Neural crest cell (in vitro differentiated cells): ENCODE results near the gene CLHC1. TPM values are rescaled to one million over a fixed set of nuclear protein-coding genes. Genes with fewer than 3 reads are reported as not detected.
"Not testable (repeated sequence)": the region's sequence is repeated elsewhere in the genome, so short reads cannot be mapped to it uniquely, and the experiment has no call there.

Experiments
- DNase-seq: peaks from one replicate; pipeline ENCODE4 v3.0.0; 2021; ENCODE audit warnings: low read depth, mixed read lengths, low spot score
- H3K27ac Mint-ChIP-seq: one replicate; pipeline ENCODE4 v1.8.0; 2021; ENCODE audit warnings: mild to moderate bottlenecking, mixed read lengths; ENCODE audit not compliant: unreplicated experiment
- H3K27me3 Mint-ChIP-seq: 2 replicates; pipeline ENCODE4 v1.8.0; 2021; ENCODE audit warnings: low read depth, mild to moderate bottlenecking, mixed read lengths
- H3K36me3 Mint-ChIP-seq: 2 replicates; pipeline ENCODE4 v1.8.0; 2021; ENCODE audit warnings: low read depth, mild to moderate bottlenecking, mixed read lengths
- H3K4me1 Mint-ChIP-seq: 2 replicates; pipeline ENCODE4 v1.8.0; 2021; ENCODE audit warnings: mixed read lengths
- H3K4me3 Mint-ChIP-seq: one replicate; pipeline ENCODE4 v1.8.0; 2021; ENCODE audit warnings: mild to moderate bottlenecking, mixed read lengths
- H3K9me3 Mint-ChIP-seq: 2 replicates; pipeline ENCODE4 v1.8.0; 2021; ENCODE audit warnings: mixed read lengths
- long read RNA-seq: library from polyadenylated mRNA; unstranded; transcript quantifications from one replicate; pipeline ENCODE4 v2.0.0, GENCODE V29; 2020
- total RNA-seq: library from RNA; stranded (reverse); gene quantifications from 2 replicates; pipeline ENCODE4 v1.2.1, GENCODE V29; 2021
- TF ChIP-seq, protein P1 (sequence below): fragments of 200-600 bp; sonication (generic); conservative IDR thresholded peaks from 2 replicates; pipeline ENCODE4 v1.5.0; 2021; ENCODE audit warnings: antibody characterized with exemption, mild to moderate bottlenecking

The CLHC1 gene
- 22.5 and 23.0 TPM in 2 replicates for total RNA-seq
- long read RNA-seq, partial matches to known transcripts, result 1 of 13 reads
- long read RNA-seq, other reads (novel, unspliced or antisense), result 12 of 13 reads

DNA sequence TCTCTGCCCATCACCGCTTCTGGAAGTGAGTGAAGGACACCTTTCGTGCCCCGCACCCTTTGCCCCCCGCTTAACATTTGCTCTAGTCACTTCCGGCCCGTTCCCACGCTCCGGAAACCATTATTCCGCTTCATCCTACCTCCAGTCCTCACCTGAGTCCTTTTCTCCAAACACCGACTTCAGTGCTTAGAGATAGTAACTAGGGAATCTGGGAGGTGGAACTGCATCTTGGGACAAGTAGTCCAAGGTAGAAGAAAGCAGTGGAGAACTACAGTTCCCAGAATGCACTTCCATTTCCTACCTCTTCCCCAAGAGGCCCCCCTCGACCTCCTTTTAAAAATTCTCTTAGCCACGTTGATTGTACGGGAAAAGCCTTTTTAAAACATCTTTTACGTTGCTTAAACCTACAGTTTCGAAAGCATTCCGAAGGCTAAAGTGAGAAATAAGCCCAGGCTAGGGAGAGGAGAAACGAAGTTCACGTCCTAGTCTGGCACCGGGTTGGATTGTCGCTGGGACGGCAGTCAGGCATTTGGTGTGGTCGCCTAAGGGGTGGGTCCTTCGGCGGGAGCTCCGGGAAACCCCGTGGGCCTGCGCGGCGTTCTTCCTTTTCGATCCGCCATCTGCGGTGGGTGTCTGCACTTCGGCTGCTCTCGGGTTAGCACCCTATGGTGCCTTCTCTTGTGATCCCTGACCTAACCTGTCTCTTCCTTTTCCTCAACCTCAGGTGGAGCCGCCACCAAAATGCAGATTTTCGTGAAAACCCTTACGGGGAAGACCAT lies at the start of gene CLHC1, which contains the start of gene RPS27A:
TSS of gene CLHC1 (minus strand) at position 210 of the 779 bp plus-strand sequence. CDS start 9,882 bp downstream, outside the sequence.
TSS of gene RPS27A (plus strand) at position 605 of the 779 bp plus-strand sequence. CDS start at position 742, 137 bp downstream.
- Mint-ChIP-seq H3K27me3 (no peaks in the 10 kb centered on the region), H3K36me3 (peaks cover 12% of the 10 kb centered on the region), H3K27ac (peak within 1 kb of the TSS; percentile 97), H3K4me1 (peaks cover 54% of the 10 kb centered on the region), H3K9me3 (no peaks in the 10 kb centered on the region), H3K4me3 (peak within 1 kb of the TSS; percentile 95)
- peak; percentile 97 for DNase-seq
- TF ChIP-seq, protein P1, sequence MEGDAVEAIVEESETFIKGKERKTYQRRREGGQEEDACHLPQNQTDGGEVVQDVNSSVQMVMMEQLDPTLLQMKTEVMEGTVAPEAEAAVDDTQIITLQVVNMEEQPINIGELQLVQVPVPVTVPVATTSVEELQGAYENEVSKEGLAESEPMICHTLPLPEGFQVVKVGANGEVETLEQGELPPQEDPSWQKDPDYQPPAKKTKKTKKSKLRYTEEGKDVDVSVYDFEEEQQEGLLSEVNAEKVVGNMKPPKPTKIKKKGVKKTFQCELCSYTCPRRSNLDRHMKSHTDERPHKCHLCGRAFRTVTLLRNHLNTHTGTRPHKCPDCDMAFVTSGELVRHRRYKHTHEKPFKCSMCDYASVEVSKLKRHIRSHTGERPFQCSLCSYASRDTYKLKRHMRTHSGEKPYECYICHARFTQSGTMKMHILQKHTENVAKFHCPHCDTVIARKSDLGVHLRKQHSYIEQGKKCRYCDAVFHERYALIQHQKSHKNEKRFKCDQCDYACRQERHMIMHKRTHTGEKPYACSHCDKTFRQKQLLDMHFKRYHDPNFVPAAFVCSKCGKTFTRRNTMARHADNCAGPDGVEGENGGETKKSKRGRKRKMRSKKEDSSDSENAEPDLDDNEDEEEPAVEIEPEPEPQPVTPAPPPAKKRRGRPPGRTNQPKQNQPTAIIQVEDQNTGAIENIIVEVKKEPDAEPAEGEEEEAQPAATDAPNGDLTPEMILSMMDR, result no peak

DNA sequence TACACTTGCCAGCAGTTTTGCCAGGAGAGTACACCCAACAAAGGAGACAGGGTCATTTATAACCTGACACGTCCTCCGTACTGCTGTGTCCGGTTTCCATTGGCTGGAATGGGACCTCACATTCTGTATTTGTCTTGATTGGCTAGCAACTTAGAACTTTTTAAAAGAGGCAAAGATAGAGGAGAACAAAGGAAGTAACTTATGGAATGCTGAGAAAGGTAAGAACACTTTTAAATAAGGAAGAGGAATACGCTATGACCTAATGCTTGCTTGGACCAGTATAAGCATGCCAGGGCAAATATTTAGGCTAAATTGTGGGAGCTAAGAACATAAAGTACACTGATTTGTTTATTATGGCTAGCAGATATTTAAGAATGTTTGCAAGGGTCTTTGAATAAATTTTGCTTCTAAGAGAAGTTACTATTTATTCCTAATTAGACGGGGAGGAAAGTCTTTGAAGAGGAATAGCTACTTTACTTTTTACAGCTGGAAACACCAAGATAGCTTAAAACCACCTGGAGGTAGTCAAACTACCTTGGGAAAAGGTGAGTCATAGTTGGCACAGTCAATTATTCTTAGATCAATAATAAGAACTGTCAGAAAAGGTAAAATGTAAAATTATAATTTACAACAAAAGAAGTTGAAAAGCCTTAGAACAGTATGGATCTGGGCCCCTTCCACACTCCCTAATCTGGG lies 48.9 kb upstream of the CLHC1 start:
- not testable (repeated sequence) for H3K27ac Mint-ChIP-seq, DNase-seq, H3K36me3 Mint-ChIP-seq, H3K9me3 Mint-ChIP-seq
- Mint-ChIP-seq H3K4me3 (peak overlapping the region; percentile 82), H3K27me3 (peaks cover 17% of the 10 kb centered on the region), H3K4me1 (peaks cover 33% of the 10 kb centered on the region)

DNA sequence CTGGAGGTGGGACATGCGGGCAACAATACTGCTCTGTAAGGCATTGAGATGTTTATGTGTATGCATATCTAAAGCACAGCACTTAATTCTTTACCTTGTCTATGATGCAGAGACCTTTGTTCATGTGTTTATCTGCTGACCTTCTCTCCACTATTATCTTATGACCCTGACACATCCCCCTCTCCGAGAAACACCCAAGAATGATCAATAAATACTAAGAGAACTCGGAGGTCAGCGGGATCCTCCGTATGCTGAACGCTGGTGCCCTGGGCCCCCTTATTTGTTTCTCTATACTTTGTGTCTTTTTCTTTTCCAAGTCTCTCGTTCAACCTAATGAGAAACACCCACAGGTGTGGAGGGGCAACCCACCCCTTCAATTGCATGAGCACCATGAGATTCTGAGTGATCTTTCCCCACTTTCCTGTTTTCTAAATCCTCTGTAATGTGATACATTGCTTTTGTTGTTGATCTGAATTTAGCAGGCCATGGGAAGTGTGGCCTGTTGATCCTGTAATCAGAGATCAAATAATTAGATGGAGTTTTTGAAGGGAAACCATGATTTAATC lies 47.8 kb upstream of the CLHC1 start:
- Mint-ChIP-seq H3K4me3 (peak overlapping the region; percentile 38), H3K27me3 (peaks cover 17% of the 10 kb centered on the region), H3K4me1 (peaks cover 33% of the 10 kb centered on the region)
- not testable (repeated sequence) for DNase-seq, H3K27ac Mint-ChIP-seq, H3K9me3 Mint-ChIP-seq, H3K36me3 Mint-ChIP-seq

DNA sequence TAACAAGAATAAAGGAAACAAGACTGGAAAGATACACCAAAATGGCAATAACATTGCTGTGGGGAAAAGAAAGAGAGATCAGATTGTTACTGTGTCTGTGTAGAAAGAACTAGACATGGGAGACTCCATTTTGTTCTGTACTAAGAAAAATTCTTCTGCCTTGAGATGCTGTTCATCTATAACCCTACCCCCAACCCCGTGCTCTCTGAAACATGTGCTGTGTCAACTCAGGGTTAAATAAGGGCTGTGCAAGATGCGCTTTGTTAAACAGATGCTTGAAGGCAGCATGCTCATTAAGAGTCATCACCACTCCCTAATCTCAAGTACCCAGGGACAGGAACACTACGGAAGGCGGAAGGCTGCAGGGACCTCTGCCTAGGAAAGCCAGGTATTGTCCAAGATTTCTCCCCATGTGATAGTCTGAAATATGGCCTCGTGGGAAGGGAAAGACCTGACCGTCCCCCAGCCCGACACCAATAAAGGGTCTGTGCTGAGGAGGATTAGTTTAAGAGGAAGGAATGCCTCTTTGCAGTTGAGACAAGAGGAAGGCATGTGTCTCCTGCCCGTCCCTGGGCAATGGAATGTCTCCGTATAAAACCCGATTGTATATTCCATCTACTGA lies 47.2 kb upstream of the CLHC1 start:
- DNase-seq, H3K27ac Mint-ChIP-seq, H3K36me3 Mint-ChIP-seq, H3K9me3 Mint-ChIP-seq: not testable (repeated sequence)
- peaks cover 33% of the 10 kb centered on the region for H3K4me1 Mint-ChIP-seq
- H3K4me3 Mint-ChIP-seq, result peak overlapping the region; percentile 38
- H3K27me3 Mint-ChIP-seq, result peaks cover 17% of the 10 kb centered on the region

DNA sequence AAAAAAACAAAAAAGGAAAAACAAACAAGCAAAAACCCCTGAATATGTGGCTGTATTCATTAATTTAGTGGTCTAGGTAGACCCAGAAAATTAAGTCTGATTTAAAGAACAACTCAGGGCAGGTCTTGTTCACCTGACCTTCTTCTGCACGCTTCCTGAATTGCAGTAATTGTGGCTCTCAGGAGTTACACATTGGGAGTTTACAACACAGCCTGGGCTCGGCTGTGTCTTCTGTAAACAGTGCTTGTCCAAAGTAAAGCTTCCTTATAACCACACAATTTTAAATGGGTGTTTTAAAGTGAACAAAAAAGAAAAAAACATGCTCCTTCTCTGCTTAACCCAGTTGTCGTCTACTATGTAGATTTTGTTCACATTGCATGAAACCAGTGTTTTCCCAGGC lies 45.2 kb upstream of the CLHC1 start:
- H3K4me1 Mint-ChIP-seq, result peaks cover 26% of the 10 kb centered on the region
- H3K27me3 Mint-ChIP-seq, result peaks cover 17% of the 10 kb centered on the region
- H3K27ac Mint-ChIP-seq, result no peak overlapping the region
- TF ChIP-seq, protein P1, result no peak
- no peak for DNase-seq
- no peak overlapping the region for H3K4me3 Mint-ChIP-seq
- no peaks in the 10 kb centered on the region for H3K9me3 Mint-ChIP-seq
- H3K36me3 Mint-ChIP-seq, result no peaks in the 10 kb centered on the region

DNA sequence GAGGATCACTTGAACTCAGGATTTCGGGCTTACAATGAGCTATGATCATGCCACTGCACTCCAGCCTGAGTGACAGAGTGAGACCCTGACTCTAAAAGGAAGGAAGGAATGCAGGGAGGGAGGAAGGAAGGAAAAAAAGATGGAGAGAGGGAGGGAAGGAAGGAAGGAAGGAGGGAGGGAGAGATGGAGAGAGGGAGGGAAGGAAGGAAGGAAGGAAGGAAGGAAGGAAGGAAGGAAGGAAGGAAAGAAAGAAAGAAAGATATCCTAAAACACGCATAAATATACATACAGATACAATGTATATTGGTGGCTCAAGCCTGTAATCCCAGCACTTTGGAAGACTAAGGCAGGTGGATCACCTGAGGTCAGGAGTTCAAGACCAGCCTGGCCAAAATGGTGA lies 42.3 kb upstream of the CLHC1 start:
- H3K27ac Mint-ChIP-seq, H3K36me3 Mint-ChIP-seq, H3K27me3 Mint-ChIP-seq, DNase-seq, H3K9me3 Mint-ChIP-seq, H3K4me3 Mint-ChIP-seq: not testable (repeated sequence)
- peaks cover 12% of the 10 kb centered on the region for H3K4me1 Mint-ChIP-seq

DNA sequence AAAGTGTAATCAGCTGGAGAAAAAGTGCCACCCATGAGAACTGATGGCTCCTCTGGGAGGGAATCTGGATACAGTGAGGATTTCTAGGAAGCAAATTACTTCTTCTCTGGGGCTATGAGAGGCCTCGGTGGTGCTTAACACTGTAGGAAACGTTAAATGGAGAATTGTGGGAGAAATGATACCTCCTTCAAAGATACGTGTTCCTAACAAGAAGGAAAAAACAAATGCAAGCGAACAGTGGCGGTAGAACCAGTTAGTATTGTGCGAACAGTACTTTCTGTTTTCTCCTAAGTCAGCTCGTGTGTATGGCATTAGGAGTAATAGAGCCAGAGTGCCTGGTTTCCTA lies 37.5 kb upstream of the CLHC1 start:
- H3K36me3 Mint-ChIP-seq, result no peaks in the 10 kb centered on the region
- H3K27ac Mint-ChIP-seq, result peak overlapping the region; percentile 94
- DNase-seq, result no peak
- H3K4me3 Mint-ChIP-seq, result peak overlapping the region; percentile 96
- H3K27me3 Mint-ChIP-seq, result no peaks in the 10 kb centered on the region
- H3K9me3 Mint-ChIP-seq, result no peaks in the 10 kb centered on the region
- peaks cover 19% of the 10 kb centered on the region for H3K4me1 Mint-ChIP-seq
- TF ChIP-seq, protein P1, result no peak
